GM21786 (cell line): ENCODE results near the gene PSTPIP2.
"Not testable (repeated sequence)": the region's sequence is repeated elsewhere in the genome, so short reads cannot be mapped to it uniquely, and the experiment has no call there.

Experiments
- ATAC-seq: cut with Tn5 transposase; IDR thresholded peaks from one replicate; pipeline ENCODE4 v1.9.1; 2021; ENCODE audit not compliant: unreplicated experiment

PSTPIP2 gene

GRCh38 chr18:46071653-46072375 is at the start of gene PSTPIP2:
Gene PSTPIP2, minus strand, starts transcription at chr18:46072260. Its CDS starts 72 bp downstream, at chr18:46072188.
- peak; percentile 59 for ATAC-seq

GRCh38 chr18:46113751-46114150 is 41.7 kb upstream of the PSTPIP2 start:
- ATAC-seq = no peak

- ATAC-seq = no peak
Observed at GRCh38 chr18:46110406-46110805, 38.3 kb upstream of the PSTPIP2 start.

- no peak for ATAC-seq
Observed at GRCh38 chr18:46109386-46109785, 37.3 kb upstream of the PSTPIP2 start.

GRCh38 chr18:46104128-46104911 is 32.3 kb upstream of the PSTPIP2 start, which contains the start of gene HAUS1:
Gene HAUS1, plus strand, starts transcription at chr18:46104385. Its CDS starts 27 bp downstream, at chr18:46104412.
- peak; percentile 97 for ATAC-seq

- no peak for ATAC-seq
Observed at GRCh38 chr18:46099463-46099862, 27.4 kb upstream of the PSTPIP2 start.

- ATAC-seq = no peak
Observed at GRCh38 chr18:46098616-46098933, 26.5 kb upstream of the PSTPIP2 start.

- ATAC-seq = peak; percentile 84
Observed at GRCh38 chr18:46097801-46098615, 25.9 kb upstream of the PSTPIP2 start, which contains the start of gene ATP5F1A. Gene ATP5F1A, minus strand, starts transcription at chr18:46098296. Its CDS starts 65 bp downstream, at chr18:46098231.

- peak; percentile 31 for ATAC-seq
Observed at GRCh38 chr18:46097431-46097800, 25.4 kb upstream of the PSTPIP2 start.

GRCh38 chr18:46096651-46097300 is 24.7 kb upstream of the PSTPIP2 start:
- ATAC-seq = no peak

- ATAC-seq = no peak
Observed at GRCh38 chr18:46095532-46095931, 23.5 kb upstream of the PSTPIP2 start.

- ATAC-seq = not testable (repeated sequence)
Observed at GRCh38 chr18:46088501-46088900, 16.4 kb upstream of the PSTPIP2 start.

- ATAC-seq = no peak
Observed at GRCh38 chr18:46084431-46084830, 12.4 kb upstream of the PSTPIP2 start.

GRCh38 chr18:46080156-46080555 is 8.1 kb upstream of the PSTPIP2 start:
- ATAC-seq = no peak

- ATAC-seq = no peak
Observed at GRCh38 chr18:46079336-46079735, 7.3 kb upstream of the PSTPIP2 start.

- ATAC-seq = no peak
Observed at GRCh38 chr18:46073474-46074331, 1.6 kb upstream of the PSTPIP2 start.

GRCh38 chr18:46072959-46073358 is 899 bp upstream of the PSTPIP2 start:
- no peak for ATAC-seq

GRCh38 chr18:46072376-46072867 is 362 bp upstream of the PSTPIP2 start:
- ATAC-seq = no peak

GRCh38 chr18:46070815-46071652 is 1.0 kb downstream of the PSTPIP2 start:
- ATAC-seq = peak; percentile 26
